Measurements from ENCODE around the gene CELF2. TPM values are rescaled to one million over a fixed set of nuclear protein-coding genes. Genes with fewer than 3 reads are reported as not detected.
"Not testable (repeated sequence)": the region's sequence is repeated elsewhere in the genome, so short reads cannot be mapped to it uniquely, and the experiment has no call there.

CELF2 gene
- total RNA-seq, 1 experiment from 2014 or later, result not detected

DNA sequence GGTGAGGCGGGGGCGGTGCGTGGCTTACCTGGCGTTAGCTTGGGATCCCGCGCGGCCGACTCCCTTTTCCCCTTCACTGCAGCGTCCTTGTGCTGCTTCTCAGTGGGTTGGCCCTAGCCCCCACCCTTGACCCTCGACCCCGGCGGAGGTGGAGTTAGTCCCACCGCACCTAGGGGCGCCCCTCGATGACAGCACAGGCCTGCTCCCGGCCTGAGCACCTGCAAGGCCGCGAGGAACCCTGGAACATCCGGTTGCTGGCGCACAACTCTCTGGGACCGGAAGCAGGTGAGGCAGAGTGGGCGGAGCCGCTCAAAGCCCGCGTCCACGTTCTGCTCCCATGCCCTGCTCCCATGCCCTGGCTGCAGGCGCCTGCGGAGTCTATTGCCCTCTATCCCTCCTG, 326.9 kb downstream of the CELF2 start:
- H3K9me3 ChIP-seq (ENCODE audit: low read depth, low read length, poor library complexity, severe bottlenecking), result no peaks in the 10 kb centered on the region
- intact Hi-C loops (cut with micrococcal nuclease; ENCODE audit: unreplicated experiment), result no loop called here
- ChIA-PET POLR2A (ENCODE audit: low non-redundant PET) (no interaction called here), CTCF (no interaction called here)
- BruUV-seq (replicated peaks), result no TSS peak
- no peak for DNase-seq (ENCODE audit: low spot score)
- TF ChIP-seq EZH2 (IDR thresholded peaks at IDR 0.05; ENCODE audit: borderline replicate concordance, low read depth, low read length, poor library complexity, severe bottlenecking), result no peak
- TF ChIP-seq, protein P1, sequence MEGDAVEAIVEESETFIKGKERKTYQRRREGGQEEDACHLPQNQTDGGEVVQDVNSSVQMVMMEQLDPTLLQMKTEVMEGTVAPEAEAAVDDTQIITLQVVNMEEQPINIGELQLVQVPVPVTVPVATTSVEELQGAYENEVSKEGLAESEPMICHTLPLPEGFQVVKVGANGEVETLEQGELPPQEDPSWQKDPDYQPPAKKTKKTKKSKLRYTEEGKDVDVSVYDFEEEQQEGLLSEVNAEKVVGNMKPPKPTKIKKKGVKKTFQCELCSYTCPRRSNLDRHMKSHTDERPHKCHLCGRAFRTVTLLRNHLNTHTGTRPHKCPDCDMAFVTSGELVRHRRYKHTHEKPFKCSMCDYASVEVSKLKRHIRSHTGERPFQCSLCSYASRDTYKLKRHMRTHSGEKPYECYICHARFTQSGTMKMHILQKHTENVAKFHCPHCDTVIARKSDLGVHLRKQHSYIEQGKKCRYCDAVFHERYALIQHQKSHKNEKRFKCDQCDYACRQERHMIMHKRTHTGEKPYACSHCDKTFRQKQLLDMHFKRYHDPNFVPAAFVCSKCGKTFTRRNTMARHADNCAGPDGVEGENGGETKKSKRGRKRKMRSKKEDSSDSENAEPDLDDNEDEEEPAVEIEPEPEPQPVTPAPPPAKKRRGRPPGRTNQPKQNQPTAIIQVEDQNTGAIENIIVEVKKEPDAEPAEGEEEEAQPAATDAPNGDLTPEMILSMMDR (conservative IDR thresholded peaks at IDR 0.05; ENCODE audit: low read depth, low read length), result no peak
- no peak overlapping the region for H3K4me3 ChIP-seq (ENCODE audit: low read depth, low read length, poor library complexity, severe bottlenecking)
- no peaks in the 10 kb centered on the region for H3K4me1 ChIP-seq (ENCODE audit: insufficient read depth, low read length, poor library complexity, severe bottlenecking)
- H3K27me3 ChIP-seq (replicated peaks; ENCODE audit: insufficient read depth, low read depth, low read length, poor library complexity), result peaks cover 4% of the 10 kb centered on the region
- H3K36me3 ChIP-seq (ENCODE audit: insufficient read depth, low read length, poor library complexity, severe bottlenecking), result no peaks in the 10 kb centered on the region
- no peak overlapping the region for H3K27ac ChIP-seq (ENCODE audit: low read depth, low read length, poor library complexity, severe bottlenecking)

DNA sequence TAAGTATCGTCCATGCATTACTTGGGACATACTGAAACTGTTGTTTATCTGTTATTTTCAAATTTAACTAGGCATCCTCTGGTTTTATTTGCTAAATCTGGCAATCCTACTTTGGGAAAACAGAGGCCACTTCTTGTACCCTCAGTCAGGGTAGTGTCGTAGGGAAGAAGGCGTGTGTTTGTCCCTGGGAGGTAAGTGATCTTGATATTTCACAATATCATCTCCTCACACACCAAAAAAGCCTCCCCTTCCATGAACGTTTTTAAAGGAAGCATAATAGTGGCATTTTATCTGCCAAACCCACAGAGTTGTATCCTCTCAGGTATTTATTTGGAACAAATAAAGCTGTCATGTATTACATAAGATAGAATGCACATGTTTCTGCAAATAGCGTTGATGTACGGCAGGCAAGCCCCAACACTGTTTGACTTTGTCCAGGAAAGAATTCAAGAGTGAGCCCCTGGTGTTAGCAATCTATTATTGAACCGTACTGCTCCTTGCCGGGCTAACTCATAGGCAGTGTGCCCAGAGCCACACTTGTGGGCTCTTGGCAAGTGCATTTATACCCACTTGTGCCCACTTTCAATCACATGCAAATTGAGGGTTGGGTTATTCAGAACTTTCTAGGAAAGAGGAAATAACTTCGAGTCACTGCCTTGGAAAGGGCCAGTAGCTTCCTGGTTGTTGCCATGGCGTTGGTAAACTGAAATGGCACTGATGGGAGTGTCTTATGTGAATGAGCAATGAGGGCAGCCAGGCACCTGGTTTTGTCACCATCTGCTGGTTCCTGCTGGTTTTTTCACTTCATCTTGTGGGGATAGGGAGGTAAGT, 327.8 kb downstream of the CELF2 start:
- Histone ChIP-seq H3K36me3 (ENCODE audit: insufficient read depth, low read length, poor library complexity, severe bottlenecking) (no peaks in the 10 kb centered on the region), H3K4me1 (ENCODE audit: insufficient read depth, low read length, poor library complexity, severe bottlenecking) (no peaks in the 10 kb centered on the region), H3K4me3 (ENCODE audit: low read depth, low read length, poor library complexity, severe bottlenecking) (no peak overlapping the region), H3K27me3 (replicated peaks; ENCODE audit: insufficient read depth, low read depth, low read length, poor library complexity) (peaks cover 4% of the 10 kb centered on the region), H3K9me3 (ENCODE audit: low read depth, low read length, poor library complexity, severe bottlenecking) (no peaks in the 10 kb centered on the region), H3K27ac (ENCODE audit: low read depth, low read length, poor library complexity, severe bottlenecking) (no peak overlapping the region)
- CTCF ChIA-PET, result no interaction called here
- POLR2A ChIA-PET (ENCODE audit: low non-redundant PET), result no interaction called here
- BruUV-seq (replicated peaks), result no TSS peak
- TF ChIP-seq EZH2 (IDR thresholded peaks at IDR 0.05; ENCODE audit: borderline replicate concordance, low read depth, low read length, poor library complexity, severe bottlenecking), result no peak
- TF ChIP-seq, protein P1 (conservative IDR thresholded peaks at IDR 0.05; ENCODE audit: low read depth, low read length), result no peak
- DNase-seq (ENCODE audit: low spot score), result peak; percentile 9
- intact Hi-C loops (cut with micrococcal nuclease; ENCODE audit: unreplicated experiment), result no loop called here

DNA sequence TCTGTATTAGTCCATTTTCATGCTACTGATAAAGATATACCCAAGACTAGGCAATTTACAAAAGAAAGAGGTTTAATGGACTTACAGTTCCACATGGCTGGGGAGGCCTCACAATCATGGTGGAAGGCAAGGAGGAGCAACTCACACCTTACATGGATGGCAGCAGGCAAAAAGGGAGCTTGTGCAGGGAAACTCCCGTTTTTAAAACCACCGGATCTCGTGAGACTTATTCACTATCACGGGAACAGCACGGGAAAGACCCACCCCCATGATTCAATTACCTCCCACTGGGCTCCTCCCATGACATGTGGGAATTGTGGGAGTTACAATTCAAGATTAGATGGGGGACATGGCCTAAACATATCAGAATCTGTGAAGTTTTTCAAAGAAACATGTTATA, 329.9 kb downstream of the CELF2 start:
- DNase-seq (ENCODE audit: low spot score); H3K4me1 ChIP-seq (ENCODE audit: insufficient read depth, low read length, poor library complexity, severe bottlenecking); POLR2A ChIA-PET (ENCODE audit: low non-redundant PET); intact Hi-C loops (cut with micrococcal nuclease; ENCODE audit: unreplicated experiment); H3K9me3 ChIP-seq (ENCODE audit: low read depth, low read length, poor library complexity, severe bottlenecking); BruUV-seq (replicated peaks); H3K36me3 ChIP-seq (ENCODE audit: insufficient read depth, low read length, poor library complexity, severe bottlenecking); H3K27me3 ChIP-seq (replicated peaks; ENCODE audit: insufficient read depth, low read depth, low read length, poor library complexity); H3K4me3 ChIP-seq (ENCODE audit: low read depth, low read length, poor library complexity, severe bottlenecking); H3K27ac ChIP-seq (ENCODE audit: low read depth, low read length, poor library complexity, severe bottlenecking); CTCF ChIA-PET: not testable (repeated sequence)

DNA sequence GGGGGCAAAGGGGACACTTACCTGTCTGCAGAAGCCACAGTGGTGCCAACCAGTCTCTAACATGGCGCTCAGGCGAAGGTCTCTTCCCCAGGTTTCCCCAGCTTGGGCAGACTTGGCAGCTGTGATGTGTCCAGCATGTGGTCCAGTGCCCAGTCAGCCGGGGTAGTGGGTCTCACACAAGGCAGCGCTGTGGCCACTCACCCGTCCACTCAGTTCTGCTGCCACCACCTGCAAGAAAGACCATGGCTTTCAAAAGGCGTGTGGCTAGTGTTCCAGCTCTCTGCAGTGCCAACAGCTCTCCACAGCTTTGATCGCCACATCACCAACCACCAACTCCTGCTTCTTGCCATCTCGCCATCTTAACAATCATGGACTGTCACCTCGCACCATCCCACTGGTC, 334.1 kb downstream of the CELF2 start:
- Histone ChIP-seq H3K27me3 (replicated peaks; ENCODE audit: insufficient read depth, low read depth, low read length, poor library complexity) (no peaks in the 10 kb centered on the region), H3K27ac (ENCODE audit: low read depth, low read length, poor library complexity, severe bottlenecking) (no peak overlapping the region), H3K36me3 (ENCODE audit: insufficient read depth, low read length, poor library complexity, severe bottlenecking) (no peaks in the 10 kb centered on the region), H3K9me3 (ENCODE audit: low read depth, low read length, poor library complexity, severe bottlenecking) (no peaks in the 10 kb centered on the region), H3K4me1 (ENCODE audit: insufficient read depth, low read length, poor library complexity, severe bottlenecking) (no peaks in the 10 kb centered on the region), H3K4me3 (ENCODE audit: low read depth, low read length, poor library complexity, severe bottlenecking) (no peak overlapping the region)
- CTCF ChIA-PET, result no interaction called here
- no peak for TF ChIP-seq EZH2 (IDR thresholded peaks at IDR 0.05; ENCODE audit: borderline replicate concordance, low read depth, low read length, poor library complexity, severe bottlenecking)
- TF ChIP-seq, protein P1 (conservative IDR thresholded peaks at IDR 0.05; ENCODE audit: low read depth, low read length), result no peak
- no peak for DNase-seq (ENCODE audit: low spot score)
- no TSS peak for BruUV-seq (replicated peaks)
- POLR2A ChIA-PET (ENCODE audit: low non-redundant PET), result no interaction called here
- intact Hi-C loops (cut with micrococcal nuclease; ENCODE audit: unreplicated experiment), result no loop called here
